T-helper 1 cell treated with Interleukin-12 subunit alpha and Interleukin-12 subunit beta and Interleukin-4 antibody, amounts not matched to agents 30 ng/mL and 1 ng/mL, for 36 hours (primary cell): ENCODE results near the gene PLP1. TPM values are rescaled to one million over a fixed set of nuclear protein-coding genes. Genes with fewer than 3 reads are reported as not detected.

Experiments used
- intact Hi-C: fragments of 100-400 bp; cut with micrococcal nuclease; formaldehyde crosslinking; loops from one replicate; pipeline ENCODE4 v1.15.1; 2024
- total RNA-seq: library from RNA; stranded (reverse); gene quantifications from 2 replicates; pipeline ENCODE4 v1.2.3, GENCODE V29; 2022

The PLP1 gene
- total RNA-seq, 1 donor from 2014 or later: not detected

DNA sequence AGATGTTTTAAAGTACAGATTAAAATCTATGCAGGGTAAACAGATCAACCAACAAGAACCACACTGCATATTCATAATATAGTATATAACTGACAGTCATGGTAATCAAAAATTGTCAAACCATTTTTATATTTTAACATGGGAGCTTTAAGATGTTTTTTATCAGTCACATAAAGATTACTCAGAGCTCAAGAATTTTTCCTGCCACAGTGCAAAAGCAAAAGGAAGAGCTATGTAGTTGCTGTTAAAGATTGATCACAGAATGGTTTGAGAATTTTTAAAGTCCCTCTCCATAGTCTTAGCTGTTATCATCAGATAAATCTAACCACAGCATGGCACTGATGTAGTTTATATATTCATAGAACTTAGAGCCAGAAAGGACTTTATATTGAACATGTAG is 47.0 kb downstream of the PLP1 start:
- intact Hi-C loops: no loop called here

DNA sequence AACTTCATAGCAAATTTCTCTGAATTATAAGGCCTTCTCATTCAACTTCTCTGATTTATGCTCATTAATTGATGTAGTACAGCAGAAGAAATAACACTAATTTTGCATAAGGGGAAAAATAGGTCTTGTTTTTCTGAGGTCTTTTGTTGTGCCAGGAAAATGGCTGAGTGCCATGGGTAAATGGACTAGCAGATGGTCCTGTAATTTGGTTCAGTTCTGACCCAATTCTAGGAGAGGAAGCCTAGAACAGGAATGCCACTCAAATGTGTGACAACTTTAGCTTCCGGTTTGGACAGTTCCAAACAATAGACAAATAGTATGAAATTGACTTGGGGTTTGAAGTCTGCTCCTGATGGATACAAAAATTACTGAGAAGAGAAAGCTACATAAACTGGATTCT is 49.2 kb downstream of the PLP1 start:
- intact Hi-C loops: no loop called here

GRCh38 chrX:103828529-103828928 is 51.9 kb downstream of the PLP1 start:
- intact Hi-C loops: no loop called here

- intact Hi-C loops: loop anchor here (5.0 kb wide), 2 partner anchors 86 to 144 kb away; partner anchors contain the start of gene MORF4L2
Measured at GRCh38 chrX:103830848-103831247, 54.2 kb downstream of the PLP1 start.

GRCh38 chrX:103831342-103831802 is 54.7 kb downstream of the PLP1 start:
- intact Hi-C loops: loop anchor here (5.0 kb wide), 2 partner anchors 86 to 144 kb away; partner anchors contain the start of gene MORF4L2

DNA sequence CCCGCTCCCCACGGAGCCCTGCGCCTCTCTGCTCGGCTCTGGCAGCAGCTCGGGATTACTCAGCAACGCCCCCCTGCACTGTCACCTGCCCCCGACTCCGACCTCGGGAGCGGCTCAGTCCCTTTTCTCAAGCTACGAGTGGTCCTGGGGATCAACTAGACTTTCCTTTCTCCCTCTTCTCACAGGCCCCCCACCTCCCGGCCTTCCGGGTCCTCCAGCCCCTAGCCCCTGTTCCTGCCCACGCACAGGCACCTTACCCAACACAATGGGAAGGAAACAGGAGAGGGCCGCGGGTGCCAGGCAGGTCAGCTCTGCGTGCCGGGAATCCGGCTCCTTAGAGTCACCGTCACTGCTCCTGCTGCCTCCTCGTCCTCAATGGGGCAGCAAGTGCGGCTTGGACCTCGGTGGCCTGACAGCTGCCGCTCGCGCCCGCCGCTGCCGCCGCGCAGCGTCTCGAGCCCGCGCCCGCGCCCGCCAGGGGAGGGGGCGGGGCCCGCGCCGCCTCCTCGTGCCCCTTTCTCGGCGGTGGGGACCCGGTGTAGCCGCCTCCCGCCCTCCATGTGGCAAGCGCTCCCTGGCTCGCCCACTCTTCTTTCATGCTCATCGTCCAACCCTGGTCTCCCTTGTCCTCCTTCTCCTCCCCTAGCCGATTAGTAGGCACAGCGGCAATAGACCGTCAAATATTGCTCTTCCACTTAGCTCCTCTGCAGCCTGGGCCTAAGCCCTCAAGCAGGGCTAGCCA is 55.3 kb downstream of the PLP1 start, which contains the start of gene RAB9B:
TSS of gene RAB9B (minus strand) at position 455 of the 742 bp plus-strand sequence. CDS start 6,473 bp downstream, outside the sequence.
- intact Hi-C loops: loop anchor here (5.0 kb wide), 2 partner anchors 85 to 145 kb away; partner anchors contain the start of gene MORF4L2

GRCh38 chrX:103839404-103839803 is 62.8 kb downstream of the PLP1 start:
- intact Hi-C loops: no loop called here

Other genes with a start within 250 kb of the PLP1 start
- 1.5 and 2.5 TPM in 2 replicates for gene TCEAL4, start 191.3 kb upstream of the PLP1 start, total RNA-seq
- gene TCEAL3, start 168.9 kb upstream of the PLP1 start, total RNA-seq: 0.49 and 0.80 TPM in 2 replicates
- 2.4 and 2.8 TPM in 2 replicates for gene TCEAL1, start 147.9 kb upstream of the PLP1 start, total RNA-seq
- gene MORF4L2, start 90.1 kb upstream of the PLP1 start, total RNA-seq: 120 and 134 TPM in 2 replicates
- gene TMEM31, start 65.9 kb upstream of the PLP1 start, total RNA-seq: not detected in 2 replicates
- gene RAB9B, start 55.4 kb downstream of the PLP1 start, total RNA-seq: 0.56 and 0.64 TPM in 2 replicates
- gene TMSB15B, start 185.8 kb downstream of the PLP1 start, total RNA-seq: 7.7 and 8.3 TPM in 2 replicates
- gene H2BW1, start 236.9 kb downstream of the PLP1 start, total RNA-seq: not detected in 2 replicates